Measurements from ENCODE around the gene GGNBP2.

Gene GGNBP2

GRCh38 chr17:36524428-36524876, 20.3 kb upstream of the GGNBP2 start:
- no peak for DNase-seq

- no peak for DNase-seq
Measured at GRCh38 chr17:36525113-36525512, 19.6 kb upstream of the GGNBP2 start.

GRCh38 chr17:36525888-36526287, 18.8 kb upstream of the GGNBP2 start:
- DNase-seq: no peak

GRCh38 chr17:36527621-36528250, 17.0 kb upstream of the GGNBP2 start:
- no peak for DNase-seq

GRCh38 chr17:36529121-36529520, 15.6 kb upstream of the GGNBP2 start:
- DNase-seq: no peak

GRCh38 chr17:36532435-36532975, 12.2 kb upstream of the GGNBP2 start:
- DNase-seq: no peak

- peak; percentile 61 for DNase-seq
Measured at GRCh38 chr17:36533935-36534839, 10.5 kb upstream of the GGNBP2 start.

- peak; percentile 87 for DNase-seq
Measured at GRCh38 chr17:36534840-36535668, 9.7 kb upstream of the GGNBP2 start, which contains the start of the genes MYO19 and PIGW. Gene MYO19, minus strand, starts transcription at chr17:36534868. Its CDS starts 2,330 bp downstream, at chr17:36532538. Gene PIGW, plus strand, starts transcription at chr17:36534987. Its CDS starts 2,115 bp downstream, at chr17:36537102.

- no peak for DNase-seq
Measured at GRCh38 chr17:36535669-36536081, 9.0 kb upstream of the GGNBP2 start.

- DNase-seq: no peak
Measured at GRCh38 chr17:36540696-36541095, 4.0 kb upstream of the GGNBP2 start.

GRCh38 chr17:36542755-36543154, 2.0 kb upstream of the GGNBP2 start:
- DNase-seq: no peak

- peak; percentile 41 for DNase-seq
Measured at GRCh38 chr17:36544044-36544306, 744 bp upstream of the GGNBP2 start.

- no peak for DNase-seq
Measured at GRCh38 chr17:36545077-36545464, 352 bp downstream of the GGNBP2 start.

- peak; percentile 97 for DNase-seq
Measured at GRCh38 chr17:36545465-36546417, 1.0 kb downstream of the GGNBP2 start.

GRCh38 chr17:36546418-36547093, 1.8 kb downstream of the GGNBP2 start:
- peak; percentile 17 for DNase-seq

- no peak for DNase-seq
Measured at GRCh38 chr17:36547776-36548175, 3.1 kb downstream of the GGNBP2 start.

GRCh38 chr17:36550491-36551417, 6.0 kb downstream of the GGNBP2 start:
- DNase-seq: peak; percentile 41

- no peak for DNase-seq
Measured at GRCh38 chr17:36553459-36553858, 8.7 kb downstream of the GGNBP2 start.

- DNase-seq: no peak
Measured at GRCh38 chr17:36566081-36566480, 21.4 kb downstream of the GGNBP2 start.

- no peak for DNase-seq
Measured at GRCh38 chr17:36575028-36575427, 30.3 kb downstream of the GGNBP2 start.

Data from CD4-positive, alpha-beta T cell treated with Interleukin-10 for 1 hour (primary cell).